ENCODE data around the gene METTL1. TPM values are rescaled to one million over a fixed set of nuclear protein-coding genes. Genes with fewer than 3 reads are reported as not detected.
A peak's percentile ranks its signal among the peaks of the same experiment; 100 is the strongest.

METTL1 gene
- total RNA-seq, 1 donor from 2014 or later = 26.8 TPM

DNA sequence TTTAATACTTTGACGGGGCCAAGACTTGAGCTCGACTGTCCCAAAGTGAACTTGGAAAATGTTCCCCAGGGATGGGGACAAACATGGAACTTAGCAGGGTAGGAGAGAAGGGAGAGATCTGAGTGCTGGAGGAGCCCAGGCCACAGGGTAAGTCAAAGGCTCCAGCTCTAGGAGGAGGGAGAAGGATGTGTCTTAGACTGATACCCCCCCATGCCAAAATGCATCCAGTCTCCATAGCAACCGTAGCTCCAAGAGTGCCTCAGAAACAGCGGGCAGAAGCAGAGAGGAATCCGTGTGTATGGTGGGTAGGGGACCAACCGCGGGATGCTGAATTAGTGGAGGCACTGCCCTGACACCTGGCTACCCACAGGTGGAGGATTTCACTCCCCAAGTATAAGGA lies 32.5 kb downstream of the METTL1 start:
- H3K36me3 Mint-ChIP-seq (ENCODE audit: low read depth) = no peaks in the 10 kb centered on the region
- no peak for DNase-seq (ENCODE audit: low spot score)
- peaks cover 25% of the 10 kb centered on the region for H3K4me1 Mint-ChIP-seq (ENCODE audit: low read depth)
- peak overlapping the region; percentile 57 for H3K4me3 Mint-ChIP-seq (ENCODE audit: unreplicated experiment)
- H3K27me3 Mint-ChIP-seq (ENCODE audit: low read depth) = peaks cover 41% of the 10 kb centered on the region
- no peak for TF ChIP-seq CTCF (IDR thresholded peaks at IDR 0.05)
- H3K27ac Mint-ChIP-seq (ENCODE audit: unreplicated experiment) = no peak overlapping the region
- no peaks in the 10 kb centered on the region for H3K9me3 Mint-ChIP-seq (ENCODE audit: low read depth)

- TF ChIP-seq CTCF (IDR thresholded peaks at IDR 0.05) = no peak
- Mint-ChIP-seq H3K4me1 (ENCODE audit: low read depth) (peaks cover 22% of the 10 kb centered on the region), H3K27me3 (ENCODE audit: low read depth) (peaks cover 43% of the 10 kb centered on the region), H3K36me3 (ENCODE audit: low read depth) (no peaks in the 10 kb centered on the region), H3K27ac (ENCODE audit: unreplicated experiment) (no peak within 1 kb of the TSS), H3K4me3 (ENCODE audit: unreplicated experiment) (peak within 1 kb of the TSS; percentile 57), H3K9me3 (ENCODE audit: low read depth) (no peaks in the 10 kb centered on the region)
- DNase-seq (ENCODE audit: low spot score) = peak; percentile 74
These were observed 33.2 kb downstream of the METTL1 start, which contains the start of gene AGAP2 for GRCh38 chr12:57738661-57739237. AGAP2 (minus strand) TSS chr12:57738742; CDS start chr12:57738246, 496 bp downstream.

- Mint-ChIP-seq H3K4me1 (ENCODE audit: low read depth) (peaks cover 22% of the 10 kb centered on the region), H3K9me3 (ENCODE audit: low read depth) (no peaks in the 10 kb centered on the region), H3K27ac (ENCODE audit: unreplicated experiment) (no peak overlapping the region), H3K4me3 (ENCODE audit: unreplicated experiment) (no peak overlapping the region), H3K36me3 (ENCODE audit: low read depth) (no peaks in the 10 kb centered on the region), H3K27me3 (ENCODE audit: low read depth) (peaks cover 43% of the 10 kb centered on the region)
- peak; percentile 84 for DNase-seq (ENCODE audit: low spot score)
- TF ChIP-seq CTCF (IDR thresholded peaks at IDR 0.05) = peak; percentile 77
These were observed 34.1 kb downstream of the METTL1 start for GRCh38 chr12:57737467-57738460.

DNA sequence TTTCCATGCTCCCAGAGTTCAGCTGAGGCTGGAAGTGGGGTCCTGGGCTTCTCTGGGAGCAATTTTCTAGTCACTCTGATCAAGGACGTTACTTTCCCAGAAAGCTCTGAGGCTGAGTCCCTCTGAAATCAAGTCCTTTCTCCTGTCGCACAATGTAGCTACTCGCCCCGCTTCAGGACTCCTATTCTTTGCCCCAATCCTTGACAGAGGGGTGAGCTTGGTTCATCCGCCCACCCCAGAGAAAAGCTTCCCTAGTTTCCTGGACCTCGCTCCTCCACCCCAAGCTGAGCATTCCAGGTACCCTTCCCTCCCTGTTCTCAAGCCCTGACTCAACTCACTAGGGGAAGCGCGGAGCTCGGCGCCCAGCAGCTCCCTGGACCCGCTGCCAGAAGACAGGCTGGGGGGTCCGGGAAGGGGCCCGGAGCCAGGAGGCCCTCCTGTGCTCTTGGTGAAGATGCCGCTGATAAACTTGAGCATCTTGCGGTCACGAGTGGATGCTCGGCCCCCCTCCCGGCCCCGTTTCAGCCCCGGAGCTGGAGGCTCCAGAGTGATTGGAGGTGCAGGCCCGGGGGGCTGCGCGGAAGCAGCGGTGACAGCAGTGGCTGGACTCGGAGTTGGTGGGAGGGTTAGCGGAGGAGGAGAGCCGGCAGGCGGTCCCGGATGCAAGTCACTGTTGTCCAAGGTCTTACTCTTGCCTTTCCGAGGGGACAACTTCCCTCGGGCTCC lies 35.0 kb downstream of the METTL1 start:
- Mint-ChIP-seq H3K36me3 (ENCODE audit: low read depth) (no peaks in the 10 kb centered on the region), H3K9me3 (ENCODE audit: low read depth) (no peaks in the 10 kb centered on the region), H3K27ac (ENCODE audit: unreplicated experiment) (no peak overlapping the region), H3K27me3 (ENCODE audit: low read depth) (peaks cover 46% of the 10 kb centered on the region), H3K4me3 (ENCODE audit: unreplicated experiment) (peak overlapping the region; percentile 65), H3K4me1 (ENCODE audit: low read depth) (peaks cover 22% of the 10 kb centered on the region)
- DNase-seq (ENCODE audit: low spot score) = peak; percentile 89
- no peak for TF ChIP-seq CTCF (IDR thresholded peaks at IDR 0.05)
